Ishikawa (cell line): ENCODE measurements around the gene CNTN2.

Experiments used
- CEBPB ChIP-seq: IDR thresholded peaks from 2 replicates; pipeline ENCODE4 v1.6.1; 2012
- CREB1 ChIP-seq: IDR thresholded peaks from 2 replicates; pipeline ENCODE4 v1.6.1; 2012; ENCODE audit warnings: low read depth
- EGR1 ChIP-seq: IDR thresholded peaks from 2 replicates; pipeline ENCODE4 v1.6.1; 2012
- EP300 ChIP-seq: IDR thresholded peaks from 2 replicates; pipeline ENCODE4 v1.6.1; 2012; ENCODE audit warnings: borderline replicate concordance
- FOXM1 ChIP-seq: IDR thresholded peaks from 2 replicates; pipeline ENCODE4 v1.6.1; 2012; ENCODE audit warnings: low read depth, borderline replicate concordance
- NFIC ChIP-seq: IDR thresholded peaks from 2 replicates; pipeline ENCODE4 v1.6.1; 2012
- RAD21 ChIP-seq: IDR thresholded peaks from 2 replicates; pipeline ENCODE4 v1.6.1; 2012; ENCODE audit warnings: low read depth
- TAF1 ChIP-seq: IDR thresholded peaks from 2 replicates; pipeline ENCODE4 v1.6.1; 2012; ENCODE audit warnings: low read depth, mild to moderate bottlenecking
- TCF12 ChIP-seq: IDR thresholded peaks from 2 replicates; pipeline ENCODE4 v1.6.1; 2012; ENCODE audit warnings: low read depth
- TEAD4 ChIP-seq: IDR thresholded peaks from 2 replicates; pipeline ENCODE4 v1.6.1; 2012
- YY1 ChIP-seq: IDR thresholded peaks from 2 replicates; pipeline ENCODE4 v1.6.1; 2012; ENCODE audit warnings: low read depth
- ZBTB7A ChIP-seq: IDR thresholded peaks from 2 replicates; pipeline ENCODE4 v1.6.1; 2012; ENCODE audit warnings: low read depth
- TF ChIP-seq, protein P1 (sequence below): IDR thresholded peaks from 2 replicates; pipeline ENCODE4 v1.6.1; 2012; ENCODE audit warnings: low read depth, mild to moderate bottlenecking
- TF ChIP-seq, protein P2 (sequence below): IDR thresholded peaks from 2 replicates; pipeline ENCODE4 v1.6.1; 2012
- TF ChIP-seq, protein P3 (sequence below): IDR thresholded peaks from 2 replicates; pipeline ENCODE4 v1.6.1; 2012

CNTN2 gene

DNA sequence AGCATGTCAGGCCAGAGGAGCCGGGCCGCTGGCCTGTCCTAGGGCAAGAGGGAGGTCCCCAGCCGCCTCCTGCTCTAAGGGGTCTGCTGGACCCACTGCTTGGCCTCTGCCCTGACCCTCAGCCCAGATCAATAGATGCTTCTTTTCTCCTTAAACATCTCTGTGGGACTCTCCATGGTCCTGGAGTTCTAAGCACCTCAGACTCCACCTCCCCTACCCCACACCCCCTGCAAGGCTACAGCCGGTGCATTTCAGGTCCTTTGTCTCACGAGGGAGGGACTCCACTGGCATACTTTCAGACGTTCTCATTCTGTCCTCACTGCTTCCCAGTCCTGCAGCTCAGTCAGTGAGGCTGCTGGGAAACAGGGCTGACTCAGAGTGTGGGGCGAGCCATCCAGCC is 11.0 kb downstream of the CNTN2 start:
- TF ChIP-seq CREB1 (no peak), CEBPB (no peak)
- TF ChIP-seq, protein P1, sequence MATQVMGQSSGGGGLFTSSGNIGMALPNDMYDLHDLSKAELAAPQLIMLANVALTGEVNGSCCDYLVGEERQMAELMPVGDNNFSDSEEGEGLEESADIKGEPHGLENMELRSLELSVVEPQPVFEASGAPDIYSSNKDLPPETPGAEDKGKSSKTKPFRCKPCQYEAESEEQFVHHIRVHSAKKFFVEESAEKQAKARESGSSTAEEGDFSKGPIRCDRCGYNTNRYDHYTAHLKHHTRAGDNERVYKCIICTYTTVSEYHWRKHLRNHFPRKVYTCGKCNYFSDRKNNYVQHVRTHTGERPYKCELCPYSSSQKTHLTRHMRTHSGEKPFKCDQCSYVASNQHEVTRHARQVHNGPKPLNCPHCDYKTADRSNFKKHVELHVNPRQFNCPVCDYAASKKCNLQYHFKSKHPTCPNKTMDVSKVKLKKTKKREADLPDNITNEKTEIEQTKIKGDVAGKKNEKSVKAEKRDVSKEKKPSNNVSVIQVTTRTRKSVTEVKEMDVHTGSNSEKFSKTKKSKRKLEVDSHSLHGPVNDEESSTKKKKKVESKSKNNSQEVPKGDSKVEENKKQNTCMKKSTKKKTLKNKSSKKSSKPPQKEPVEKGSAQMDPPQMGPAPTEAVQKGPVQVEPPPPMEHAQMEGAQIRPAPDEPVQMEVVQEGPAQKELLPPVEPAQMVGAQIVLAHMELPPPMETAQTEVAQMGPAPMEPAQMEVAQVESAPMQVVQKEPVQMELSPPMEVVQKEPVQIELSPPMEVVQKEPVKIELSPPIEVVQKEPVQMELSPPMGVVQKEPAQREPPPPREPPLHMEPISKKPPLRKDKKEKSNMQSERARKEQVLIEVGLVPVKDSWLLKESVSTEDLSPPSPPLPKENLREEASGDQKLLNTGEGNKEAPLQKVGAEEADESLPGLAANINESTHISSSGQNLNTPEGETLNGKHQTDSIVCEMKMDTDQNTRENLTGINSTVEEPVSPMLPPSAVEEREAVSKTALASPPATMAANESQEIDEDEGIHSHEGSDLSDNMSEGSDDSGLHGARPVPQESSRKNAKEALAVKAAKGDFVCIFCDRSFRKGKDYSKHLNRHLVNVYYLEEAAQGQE: no peak

DNA sequence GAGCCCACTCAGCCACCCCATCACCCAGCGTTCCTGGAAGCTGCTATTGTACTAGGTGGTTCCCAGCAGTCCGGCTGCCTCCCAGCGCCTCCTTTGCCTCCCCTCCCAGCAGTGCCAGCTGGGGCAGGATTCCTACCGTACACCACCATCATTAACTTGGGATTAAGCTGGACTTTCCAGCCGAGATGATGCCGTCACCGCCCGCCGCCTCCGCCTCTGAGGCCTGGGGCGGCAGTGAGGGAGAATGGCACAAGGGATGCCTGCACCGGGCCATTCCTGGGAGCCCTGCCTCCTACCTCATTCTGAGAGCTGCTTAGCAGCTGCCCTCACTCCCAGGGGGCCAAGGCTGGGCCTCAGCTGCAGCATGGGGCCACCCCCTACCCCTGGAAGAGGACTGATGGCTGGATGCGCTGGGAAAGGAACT is 13.2 kb downstream of the CNTN2 start:
- TF ChIP-seq, protein P2, sequence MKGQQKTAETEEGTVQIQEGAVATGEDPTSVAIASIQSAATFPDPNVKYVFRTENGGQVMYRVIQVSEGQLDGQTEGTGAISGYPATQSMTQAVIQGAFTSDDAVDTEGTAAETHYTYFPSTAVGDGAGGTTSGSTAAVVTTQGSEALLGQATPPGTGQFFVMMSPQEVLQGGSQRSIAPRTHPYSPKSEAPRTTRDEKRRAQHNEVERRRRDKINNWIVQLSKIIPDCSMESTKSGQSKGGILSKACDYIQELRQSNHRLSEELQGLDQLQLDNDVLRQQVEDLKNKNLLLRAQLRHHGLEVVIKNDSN: no peak
- TF ChIP-seq, protein P3, sequence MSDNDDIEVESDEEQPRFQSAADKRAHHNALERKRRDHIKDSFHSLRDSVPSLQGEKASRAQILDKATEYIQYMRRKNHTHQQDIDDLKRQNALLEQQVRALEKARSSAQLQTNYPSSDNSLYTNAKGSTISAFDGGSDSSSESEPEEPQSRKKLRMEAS: no peak

DNA sequence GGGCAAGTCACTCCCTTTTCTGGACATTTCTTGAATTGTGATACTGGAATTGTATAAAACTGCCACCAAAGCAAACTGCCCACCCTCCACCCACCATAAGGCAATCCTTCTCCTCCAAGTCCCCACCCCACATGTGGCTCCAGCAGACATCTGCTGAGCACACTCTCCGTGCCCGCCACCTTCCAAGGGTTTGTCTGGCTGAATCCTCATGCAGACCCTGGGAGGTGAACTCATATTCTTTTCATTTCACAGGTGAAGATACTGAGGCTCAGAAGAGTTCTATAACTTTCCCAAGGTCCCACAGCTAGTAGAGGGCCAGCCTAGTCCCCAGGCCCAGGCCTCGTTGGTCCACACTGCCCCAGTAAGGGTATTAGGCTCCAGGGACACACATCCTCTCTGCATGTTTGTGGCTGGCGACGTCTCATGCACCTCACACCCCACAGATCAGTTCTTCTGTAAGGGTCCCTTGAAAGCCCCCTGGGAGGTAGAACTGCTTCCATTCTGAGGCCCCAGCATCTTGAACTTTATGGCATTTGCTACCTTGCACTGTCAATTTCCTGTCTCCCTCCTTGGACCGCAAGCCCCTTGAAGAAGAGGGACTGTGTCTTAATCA is 14.1 kb downstream of the CNTN2 start:
- no peak for TF ChIP-seq FOXM1
- no peak for TF ChIP-seq EP300
- no peak for TF ChIP-seq CREB1
- TF ChIP-seq, protein P1: no peak
- TF ChIP-seq, protein P3: no peak
- no peak for TF ChIP-seq NFIC
- no peak for TF ChIP-seq EGR1
- TF ChIP-seq TAF1: no peak
- no peak for TF ChIP-seq YY1
- TF ChIP-seq, protein P2: no peak
- no peak for TF ChIP-seq RAD21
- TF ChIP-seq TEAD4: no peak
- TF ChIP-seq TCF12: no peak
- TF ChIP-seq CEBPB: no peak

DNA sequence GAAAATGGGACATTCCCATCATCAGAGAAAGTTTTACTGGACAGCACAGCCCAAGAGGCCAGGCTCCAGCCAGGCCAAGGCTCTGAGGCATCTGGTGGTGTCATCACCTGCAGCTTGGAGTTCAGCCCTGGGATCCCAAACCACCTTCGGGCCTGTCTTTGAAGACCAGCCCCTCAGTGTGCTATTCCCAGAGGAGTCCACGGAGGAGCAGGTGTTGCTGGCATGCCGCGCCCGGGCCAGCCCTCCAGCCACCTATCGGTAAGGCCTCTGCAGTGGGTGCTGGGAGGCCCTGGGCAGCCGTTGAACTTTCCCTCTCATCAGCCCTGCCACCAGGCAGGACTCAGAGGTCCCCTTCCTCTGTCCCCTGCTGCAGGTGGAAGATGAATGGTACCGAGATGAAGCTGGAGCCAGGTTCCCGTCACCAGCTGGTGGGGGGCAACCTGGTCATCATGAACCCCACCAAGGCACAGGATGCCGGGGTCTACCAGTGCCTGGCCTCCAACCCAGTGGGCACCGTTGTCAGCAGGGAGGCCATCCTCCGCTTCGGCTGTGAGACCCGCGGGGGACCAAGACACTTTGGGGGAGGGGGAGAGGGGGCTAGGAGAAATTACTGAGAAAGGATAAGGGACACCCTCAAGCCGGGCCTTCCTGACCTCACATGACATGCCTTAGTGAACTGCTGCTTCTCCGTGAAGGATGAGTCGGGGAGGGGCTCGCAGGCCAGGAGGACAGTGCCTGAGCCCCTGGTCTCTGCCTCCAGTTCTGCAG is 15.0 kb downstream of the CNTN2 start:
- TF ChIP-seq YY1 (no peak), ZBTB7A (no peak), NFIC (no peak), CEBPB (no peak), TEAD4 (no peak), TAF1 (no peak), EP300 (no peak), CREB1 (no peak), RAD21 (no peak), EGR1 (no peak), FOXM1 (no peak), TCF12 (no peak)
- TF ChIP-seq, protein P2: no peak
- TF ChIP-seq, protein P1: no peak
- TF ChIP-seq, protein P3: no peak
